Measurements from ENCODE around the gene SAFB.

The SAFB gene

DNA sequence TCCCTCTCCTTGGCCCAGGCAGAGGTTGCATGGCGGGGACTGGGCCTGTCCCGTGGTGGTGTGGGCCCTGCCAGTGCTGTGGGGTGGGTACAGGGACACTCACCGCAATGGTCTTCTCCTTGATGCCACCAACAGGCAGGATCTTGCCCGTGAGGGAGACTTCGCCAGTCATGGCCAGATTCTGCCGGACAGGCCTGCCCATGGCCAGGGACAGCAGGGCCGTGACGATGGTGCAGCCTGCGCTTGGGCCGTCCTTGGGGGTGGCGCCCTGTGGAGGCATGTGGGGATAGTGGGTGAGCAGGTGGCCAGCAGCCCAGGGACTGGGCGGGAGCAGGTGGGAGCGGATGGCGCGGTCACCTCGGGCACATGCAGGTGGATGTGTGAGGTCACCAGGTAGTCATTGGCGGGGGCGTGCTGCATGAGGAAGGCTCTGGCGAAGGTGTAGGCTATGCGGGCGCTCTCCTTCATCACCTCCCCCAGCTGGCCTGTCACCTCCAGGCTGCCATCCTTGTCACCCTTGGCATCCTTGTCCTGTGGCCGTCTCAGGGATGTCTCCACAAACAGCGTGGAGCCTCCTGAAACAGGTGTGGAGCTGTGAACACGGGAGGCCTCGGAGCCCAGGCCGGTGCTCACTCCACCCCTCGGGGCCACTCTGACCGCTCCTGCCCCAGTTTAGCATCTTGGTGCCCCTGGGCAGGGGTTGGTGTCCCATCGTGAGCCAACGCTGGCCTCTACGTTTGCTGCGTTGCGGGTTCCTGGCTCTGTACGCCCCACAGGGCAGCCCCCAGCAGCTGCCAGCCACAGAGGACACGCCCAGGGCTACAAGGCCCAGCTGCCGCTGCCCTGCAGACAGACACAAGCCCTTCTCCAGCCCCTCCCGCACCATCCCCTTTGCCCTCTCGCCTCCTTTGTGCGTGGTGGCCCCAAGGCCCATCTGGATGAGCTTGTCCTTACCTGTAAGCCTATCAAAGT lies 70.6 kb downstream of the SAFB start:
- no peaks in the 10 kb centered on the region; the same call in 1 of the 2 replicates for H3K4me1 ChIP-seq (ENCODE audit: control insufficient read depth, insufficient read depth, low read length)
- no peaks in the 10 kb centered on the region for H3K27me3 ChIP-seq (ENCODE audit: control insufficient read depth, insufficient read depth, low read length)
- no peak for DNase-seq (ENCODE audit: low read depth, low spot score)
- no peak overlapping the region for H3K4me3 ChIP-seq (ENCODE audit: low read length)
- WGBS (ENCODE audit: insufficient coverage, insufficient read length), result no CpG with 5 or more reads among the region's 39 CpGs
- no peak overlapping the region for H3K27ac ChIP-seq (ENCODE audit: low read length)
- peaks cover 49% of the 10 kb centered on the region for H3K36me3 ChIP-seq (ENCODE audit: control insufficient read depth, insufficient read depth, low read length)
- H3K9me3 ChIP-seq (ENCODE audit: control insufficient read depth, insufficient read depth, low read length), result no peaks in the 10 kb centered on the region

DNA sequence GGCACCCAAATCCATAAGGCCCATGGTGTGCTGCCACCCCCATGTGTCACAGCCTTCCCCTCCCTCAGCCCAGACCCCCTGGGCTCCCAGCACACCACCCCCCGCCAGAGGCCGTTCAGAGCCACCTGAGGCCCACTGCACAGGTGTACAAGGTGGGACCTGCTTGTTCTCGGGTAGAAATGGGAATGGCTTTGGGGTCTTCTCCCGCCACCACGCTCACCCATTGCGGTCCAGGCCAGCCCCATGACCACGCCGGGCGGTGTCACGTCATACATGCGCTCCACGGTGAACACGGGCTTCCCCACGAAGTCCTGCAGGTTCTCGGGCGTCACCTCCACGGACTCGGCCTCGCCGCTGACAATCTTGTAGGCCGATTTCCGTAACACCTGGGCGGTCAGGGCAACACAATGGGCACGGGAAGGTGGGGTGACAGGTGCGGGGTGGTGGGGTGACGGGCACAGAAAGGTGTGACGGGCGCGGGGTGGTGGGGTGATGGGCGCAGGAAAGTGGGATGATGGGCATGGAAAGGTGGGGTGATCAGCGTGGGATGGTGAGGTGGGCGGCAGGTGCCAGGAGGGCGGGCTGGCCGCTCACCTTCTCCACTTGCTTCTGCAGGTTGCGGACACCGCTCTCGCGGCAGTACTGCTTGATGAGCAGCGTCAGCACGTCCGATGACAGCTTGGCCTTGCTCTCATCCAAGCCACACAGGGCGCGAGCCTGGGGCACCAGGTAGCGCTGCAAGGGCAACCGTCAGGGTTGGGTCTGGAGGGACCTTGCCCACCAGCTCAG lies 71.5 kb downstream of the SAFB start:
- no peaks in the 10 kb centered on the region for H3K9me3 ChIP-seq (ENCODE audit: control insufficient read depth, insufficient read depth, low read length)
- WGBS (ENCODE audit: insufficient coverage, insufficient read length), result no CpG with 5 or more reads among the region's 45 CpGs
- no peaks in the 10 kb centered on the region; the same call in 1 of the 2 replicates for H3K4me1 ChIP-seq (ENCODE audit: control insufficient read depth, insufficient read depth, low read length)
- DNase-seq (ENCODE audit: low read depth, low spot score), result no peak
- no peaks in the 10 kb centered on the region for H3K27me3 ChIP-seq (ENCODE audit: control insufficient read depth, insufficient read depth, low read length)
- H3K27ac ChIP-seq (ENCODE audit: low read length), result no peak overlapping the region
- peaks cover 57% of the 10 kb centered on the region for H3K36me3 ChIP-seq (ENCODE audit: control insufficient read depth, insufficient read depth, low read length)
- H3K4me3 ChIP-seq (ENCODE audit: low read length), result no peak overlapping the region

DNA sequence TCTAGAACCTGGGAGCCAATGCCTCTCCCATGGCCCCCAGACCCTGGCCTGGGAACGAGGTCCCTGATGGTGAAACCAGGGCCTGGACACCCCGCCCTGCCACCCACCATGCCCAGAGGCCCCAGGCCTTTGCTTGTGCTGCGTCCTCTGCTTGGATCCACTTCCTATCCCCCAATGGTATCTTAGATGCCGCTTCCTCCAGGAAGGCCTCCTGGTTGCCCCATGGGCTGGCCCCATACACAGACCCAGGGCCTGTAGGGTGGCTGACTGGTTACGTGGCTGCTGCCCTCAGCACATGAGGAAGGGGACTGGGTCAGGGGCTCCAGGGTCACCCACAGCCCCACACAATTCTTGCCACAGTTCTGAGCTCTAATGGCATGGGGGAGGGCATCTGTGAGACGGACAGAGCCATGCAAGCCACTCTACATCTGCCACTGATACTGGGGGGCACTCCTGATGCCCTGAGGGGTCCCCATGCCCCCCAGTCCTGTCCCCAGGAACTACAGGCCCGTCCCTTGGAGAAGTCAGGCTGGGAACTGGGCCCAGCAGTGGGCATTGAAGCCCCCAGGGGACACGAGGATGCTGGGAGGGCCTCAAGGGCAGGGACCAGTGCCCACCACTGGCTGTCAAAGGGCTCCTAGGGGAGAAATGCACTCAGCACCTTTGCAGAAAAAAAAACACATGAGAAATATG lies 72.2 kb downstream of the SAFB start:
- Histone ChIP-seq H3K4me3 (ENCODE audit: low read length) (no peak overlapping the region), H3K27me3 (ENCODE audit: control insufficient read depth, insufficient read depth, low read length) (no peaks in the 10 kb centered on the region), H3K9me3 (ENCODE audit: control insufficient read depth, insufficient read depth, low read length) (no peaks in the 10 kb centered on the region), H3K36me3 (ENCODE audit: control insufficient read depth, insufficient read depth, low read length) (peaks cover 57% of the 10 kb centered on the region), H3K4me1 (ENCODE audit: control insufficient read depth, insufficient read depth, low read length) (no peaks in the 10 kb centered on the region; the same call in 1 of the 2 replicates), H3K27ac (ENCODE audit: low read length) (no peak overlapping the region)
- DNase-seq (ENCODE audit: low read depth, low spot score), result no peak
- no CpG with 5 or more reads among the region's 8 CpGs for WGBS (ENCODE audit: insufficient coverage, insufficient read length)

DNA sequence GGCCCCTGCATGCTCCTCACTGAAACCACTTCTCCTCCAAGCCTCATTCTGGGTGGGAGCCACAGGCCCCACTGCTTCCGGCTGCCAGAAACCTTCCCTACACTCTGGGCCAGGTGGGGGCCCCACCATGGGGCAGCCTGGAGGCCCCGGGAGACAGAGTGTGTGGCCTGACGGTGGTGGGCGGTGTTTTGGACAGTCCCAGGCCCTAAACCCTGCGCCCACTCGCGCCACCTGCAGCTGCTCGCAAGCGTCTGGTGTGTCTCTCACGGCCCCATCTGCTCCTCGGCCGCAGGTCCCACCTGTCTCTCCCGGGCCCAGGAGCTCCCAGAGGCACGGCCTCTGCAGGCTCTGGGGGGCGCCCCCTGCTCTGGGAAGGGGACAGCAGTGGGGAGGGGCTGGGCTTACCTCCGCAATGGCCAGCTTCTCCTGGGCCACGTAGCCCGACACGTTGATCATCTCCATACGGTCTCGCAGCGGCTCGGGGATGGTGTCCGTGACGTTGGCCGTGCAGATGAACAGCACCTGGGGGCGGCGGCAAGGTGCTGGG lies 72.8 kb downstream of the SAFB start:
- WGBS (ENCODE audit: insufficient coverage, insufficient read length), result no CpG with 5 or more reads among the region's 28 CpGs
- H3K36me3 ChIP-seq (ENCODE audit: control insufficient read depth, insufficient read depth, low read length), result peaks cover 61% of the 10 kb centered on the region
- H3K27ac ChIP-seq (ENCODE audit: low read length), result no peak overlapping the region
- H3K4me1 ChIP-seq (ENCODE audit: control insufficient read depth, insufficient read depth, low read length), result no peaks in the 10 kb centered on the region; the same call in 1 of the 2 replicates
- H3K9me3 ChIP-seq (ENCODE audit: control insufficient read depth, insufficient read depth, low read length), result no peaks in the 10 kb centered on the region
- no peak for DNase-seq (ENCODE audit: low read depth, low spot score)
- H3K4me3 ChIP-seq (ENCODE audit: low read length), result no peak overlapping the region
- H3K27me3 ChIP-seq (ENCODE audit: control insufficient read depth, insufficient read depth, low read length), result no peaks in the 10 kb centered on the region

DNA sequence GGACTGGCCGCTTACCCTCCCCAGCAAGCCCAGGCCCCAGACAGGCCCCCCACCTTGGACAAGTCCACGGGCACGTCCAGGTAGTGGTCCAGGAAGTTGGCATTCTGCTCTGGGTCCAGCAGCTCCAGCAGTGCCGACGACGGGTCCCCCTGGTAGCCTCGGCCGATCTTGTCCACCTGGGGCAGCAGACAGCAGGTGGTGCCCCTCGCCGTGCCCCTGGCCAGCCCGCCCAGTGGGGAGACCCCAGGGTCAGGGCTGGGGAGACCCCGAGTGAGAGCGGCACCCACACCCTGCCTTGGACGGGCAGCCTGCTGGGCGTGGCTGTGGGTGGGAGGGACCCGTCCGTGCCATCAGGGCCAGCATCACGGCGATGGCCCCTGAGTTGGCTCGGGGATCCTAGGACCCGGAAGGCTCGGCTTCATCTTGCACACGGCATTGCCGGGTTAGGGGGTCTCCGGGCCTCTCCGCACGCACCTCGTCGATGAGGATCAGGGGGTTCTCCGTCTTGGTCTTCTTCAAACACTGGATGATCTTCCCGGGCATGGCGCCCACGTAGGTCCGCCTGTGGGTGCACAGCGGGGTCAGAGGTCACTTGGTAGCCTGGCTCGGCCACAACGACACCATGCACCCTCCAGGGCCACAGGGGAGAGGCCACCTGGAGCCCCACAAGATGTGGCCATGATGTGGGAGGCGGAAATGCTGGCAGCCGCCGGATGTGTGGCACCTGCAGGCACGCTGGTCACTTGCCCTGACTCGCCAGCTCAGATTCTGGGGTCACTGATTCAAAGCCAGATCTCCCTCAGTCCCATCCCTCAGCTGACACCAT lies 73.5 kb downstream of the SAFB start:
- no peaks in the 10 kb centered on the region; the same call in 1 of the 2 replicates for H3K4me1 ChIP-seq (ENCODE audit: control insufficient read depth, insufficient read depth, low read length)
- no peaks in the 10 kb centered on the region for H3K27me3 ChIP-seq (ENCODE audit: control insufficient read depth, insufficient read depth, low read length)
- no peaks in the 10 kb centered on the region for H3K9me3 ChIP-seq (ENCODE audit: control insufficient read depth, insufficient read depth, low read length)
- H3K36me3 ChIP-seq (ENCODE audit: control insufficient read depth, insufficient read depth, low read length), result peaks cover 65% of the 10 kb centered on the region
- DNase-seq (ENCODE audit: low read depth, low spot score), result no peak
- WGBS (ENCODE audit: insufficient coverage, insufficient read length), result no CpG with 5 or more reads among the region's 42 CpGs
- no peak overlapping the region for H3K27ac ChIP-seq (ENCODE audit: low read length)
- H3K4me3 ChIP-seq (ENCODE audit: low read length), result no peak overlapping the region

DNA sequence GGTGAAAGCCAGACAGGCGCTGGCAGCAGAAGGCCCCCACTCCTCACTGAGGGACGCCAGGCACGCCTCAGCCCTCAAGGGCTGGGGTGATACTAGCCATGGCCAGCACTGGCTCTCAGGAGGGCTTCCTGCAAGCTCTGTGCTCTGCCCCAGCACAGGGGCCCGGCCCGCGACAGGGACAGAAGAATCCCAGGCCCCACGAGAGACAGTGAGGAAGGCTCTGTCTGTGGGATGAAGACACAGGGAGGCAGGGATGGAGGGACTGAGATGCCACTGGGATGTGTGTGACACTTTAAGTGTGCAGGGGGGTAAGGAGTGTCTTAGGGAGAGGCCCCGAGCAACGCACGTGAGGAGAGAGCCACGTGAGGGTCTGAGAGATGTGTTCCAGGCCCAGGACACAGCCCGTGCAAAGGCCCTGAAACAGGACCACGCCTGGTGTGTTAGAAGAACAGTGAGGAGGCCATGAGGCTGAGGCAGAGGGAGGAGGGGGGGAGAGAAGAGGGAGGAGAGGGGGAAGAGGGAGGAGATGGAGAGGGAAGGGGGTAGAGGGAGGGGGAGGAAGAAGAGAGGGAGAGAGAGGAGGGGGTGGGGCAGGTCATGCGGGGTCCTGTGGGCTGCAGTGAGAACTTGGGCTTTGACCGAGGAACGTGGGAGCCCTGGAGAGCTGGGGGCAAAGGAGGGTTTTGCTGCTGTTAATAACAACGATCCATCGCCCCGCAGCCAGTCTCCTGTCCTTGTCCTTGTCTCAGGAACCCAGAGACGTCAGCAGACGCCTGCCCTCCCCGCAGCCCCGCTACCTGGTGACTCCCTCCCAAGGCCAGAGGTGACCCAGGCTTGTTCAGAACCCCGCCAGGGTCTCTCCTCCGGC lies 74.4 kb downstream of the SAFB start:
- no CpG with 5 or more reads among the region's 25 CpGs for WGBS (ENCODE audit: insufficient coverage, insufficient read length)
- Histone ChIP-seq H3K27me3 (ENCODE audit: control insufficient read depth, insufficient read depth, low read length) (no peaks in the 10 kb centered on the region), H3K4me1 (ENCODE audit: control insufficient read depth, insufficient read depth, low read length) (no peaks in the 10 kb centered on the region; the same call in 1 of the 2 replicates), H3K9me3 (ENCODE audit: control insufficient read depth, insufficient read depth, low read length) (no peaks in the 10 kb centered on the region), H3K27ac (ENCODE audit: low read length) (no peak overlapping the region), H3K4me3 (ENCODE audit: low read length) (no peak overlapping the region), H3K36me3 (ENCODE audit: control insufficient read depth, insufficient read depth, low read length) (peaks cover 59% of the 10 kb centered on the region)
- no peak for DNase-seq (ENCODE audit: low read depth, low spot score)

DNA sequence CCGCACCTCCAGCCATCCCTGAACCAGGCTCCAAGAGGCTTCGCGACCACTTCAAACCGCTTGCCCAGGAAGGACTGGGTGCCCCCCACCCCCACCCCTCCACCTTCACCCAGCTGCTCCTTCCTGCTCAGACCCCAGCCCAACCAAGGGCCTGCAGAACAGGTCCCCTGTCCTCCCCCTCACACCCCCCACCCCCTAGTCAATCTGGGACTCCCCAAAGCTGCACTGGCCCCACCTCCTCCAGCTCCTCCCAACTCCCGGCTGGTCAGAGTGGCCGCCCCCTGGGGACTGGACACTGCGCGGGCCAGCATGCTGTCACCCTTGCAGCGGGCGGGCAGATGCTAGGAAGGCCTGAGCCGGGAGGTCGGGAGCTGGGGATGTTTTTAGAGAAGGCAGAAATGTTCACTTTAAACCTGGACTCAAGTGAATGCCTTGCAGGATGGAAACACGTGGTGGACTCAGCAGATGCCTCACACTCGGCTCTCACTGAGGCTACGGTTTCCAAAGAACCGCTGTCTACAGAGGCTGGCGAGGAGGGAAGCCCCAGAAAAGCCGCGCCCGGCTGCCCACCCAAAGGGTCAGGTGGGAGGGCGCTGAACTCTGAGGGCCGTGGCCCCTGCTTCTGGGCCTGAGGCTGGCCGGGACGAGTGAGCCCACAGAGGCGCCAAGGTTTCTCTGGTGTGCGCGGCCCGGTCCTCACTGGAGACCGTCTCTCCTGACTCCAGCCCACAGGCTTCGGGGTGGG lies 75.2 kb downstream of the SAFB start:
- Histone ChIP-seq H3K36me3 (ENCODE audit: control insufficient read depth, insufficient read depth, low read length) (peaks cover 51% of the 10 kb centered on the region), H3K4me3 (ENCODE audit: low read length) (no peak overlapping the region), H3K9me3 (ENCODE audit: control insufficient read depth, insufficient read depth, low read length) (no peaks in the 10 kb centered on the region), H3K27ac (ENCODE audit: low read length) (no peak overlapping the region), H3K4me1 (ENCODE audit: control insufficient read depth, insufficient read depth, low read length) (no peaks in the 10 kb centered on the region; the same call in 1 of the 2 replicates), H3K27me3 (ENCODE audit: control insufficient read depth, insufficient read depth, low read length) (no peaks in the 10 kb centered on the region)
- no CpG with 5 or more reads among the region's 30 CpGs for WGBS (ENCODE audit: insufficient coverage, insufficient read length)
- DNase-seq (ENCODE audit: low read depth, low spot score), result no peak

DNA sequence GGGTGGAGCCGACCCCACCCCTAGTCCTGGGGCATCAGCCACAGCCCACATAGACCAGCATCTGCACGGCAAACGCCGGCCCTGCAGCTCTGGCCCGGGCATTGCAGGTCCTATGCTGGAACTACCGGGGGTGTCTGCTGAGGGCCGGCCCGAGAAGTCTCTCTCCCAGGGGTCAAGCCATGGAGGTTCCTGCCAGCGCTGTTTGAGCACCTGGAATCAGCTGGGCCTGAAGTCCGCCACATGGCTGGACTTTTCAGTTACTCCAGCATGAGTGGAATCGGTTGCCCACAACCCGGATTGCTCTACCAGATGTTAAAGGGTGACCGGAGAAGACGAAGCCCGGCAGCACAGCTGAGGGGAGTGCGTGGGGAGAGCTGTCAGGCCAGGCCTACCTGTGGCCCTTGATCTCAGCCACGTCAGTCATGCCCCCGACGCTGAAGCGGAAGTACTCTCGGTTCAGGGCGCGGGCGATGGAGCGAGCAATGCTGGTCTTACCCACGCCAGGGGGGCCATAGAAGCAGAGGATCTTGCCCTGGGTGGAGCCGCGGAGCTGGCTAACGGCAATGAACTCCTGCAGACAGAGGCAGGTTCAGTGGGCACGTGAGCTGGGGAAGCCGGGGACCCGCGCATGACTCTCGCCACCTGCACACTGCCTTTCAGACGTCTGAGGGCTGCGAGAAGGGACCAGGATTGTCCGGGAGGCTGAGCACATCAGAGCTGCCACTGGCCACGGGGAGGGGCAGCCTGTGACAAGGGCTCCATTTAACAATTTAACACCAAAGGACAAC lies 75.9 kb downstream of the SAFB start:
- Histone ChIP-seq H3K4me3 (ENCODE audit: low read length) (no peak overlapping the region), H3K4me1 (ENCODE audit: control insufficient read depth, insufficient read depth, low read length) (no peaks in the 10 kb centered on the region; the same call in 1 of the 2 replicates), H3K9me3 (ENCODE audit: control insufficient read depth, insufficient read depth, low read length) (no peaks in the 10 kb centered on the region), H3K27ac (ENCODE audit: low read length) (no peak overlapping the region), H3K27me3 (ENCODE audit: control insufficient read depth, insufficient read depth, low read length) (no peaks in the 10 kb centered on the region), H3K36me3 (ENCODE audit: control insufficient read depth, insufficient read depth, low read length) (peaks cover 51% of the 10 kb centered on the region)
- no peak for DNase-seq (ENCODE audit: low read depth, low spot score)
- WGBS (ENCODE audit: insufficient coverage, insufficient read length), result no CpG with 5 or more reads among the region's 38 CpGs

Measured in iPS DF 6.9 (cell line).